ENCODE results near the gene BIRC5.
"Not testable (repeated sequence)": the region's sequence is repeated elsewhere in the genome, so short reads cannot be mapped to it uniquely, and the experiment has no call there.

Gene BIRC5

GRCh38 chr17:78240012-78240655, 26.1 kb downstream of the BIRC5 start:
- DNase-seq (ENCODE audit: low spot score) = no peak

- no peak for DNase-seq (ENCODE audit: low spot score)
These were observed 26.8 kb downstream of the BIRC5 start for GRCh38 chr17:78240839-78241238.

- no peak for DNase-seq (ENCODE audit: low spot score)
These were observed 27.4 kb downstream of the BIRC5 start for GRCh38 chr17:78241277-78242023.

- DNase-seq (ENCODE audit: low spot score) = no peak
These were observed 28.1 kb downstream of the BIRC5 start for GRCh38 chr17:78242024-78242742.

GRCh38 chr17:78247304-78247703, 33.3 kb downstream of the BIRC5 start:
- DNase-seq (ENCODE audit: low spot score) = no peak

GRCh38 chr17:78248051-78248914, 34.2 kb downstream of the BIRC5 start:
- no peak for DNase-seq (ENCODE audit: low spot score)

GRCh38 chr17:78249074-78249817, 35.2 kb downstream of the BIRC5 start:
- no peak for DNase-seq (ENCODE audit: low spot score)

GRCh38 chr17:78249818-78250806, 36.1 kb downstream of the BIRC5 start:
- DNase-seq (ENCODE audit: low spot score) = no peak

GRCh38 chr17:78250891-78251772, 37.1 kb downstream of the BIRC5 start:
- DNase-seq (ENCODE audit: low spot score) = peak; percentile 99

- DNase-seq (ENCODE audit: low spot score) = no peak
These were observed 37.7 kb downstream of the BIRC5 start for GRCh38 chr17:78251773-78252103.

- no peak for DNase-seq (ENCODE audit: low spot score)
These were observed 38.1 kb downstream of the BIRC5 start for GRCh38 chr17:78252111-78252634.

- no peak for DNase-seq (ENCODE audit: low spot score)
These were observed 38.9 kb downstream of the BIRC5 start for GRCh38 chr17:78252701-78253635.

- DNase-seq (ENCODE audit: low spot score) = not testable (repeated sequence)
These were observed 39.5 kb downstream of the BIRC5 start for GRCh38 chr17:78253636-78253945.

- peak; percentile 99 for DNase-seq (ENCODE audit: low spot score)
These were observed 40.1 kb downstream of the BIRC5 start for GRCh38 chr17:78253946-78254672.

- no peak for DNase-seq (ENCODE audit: low spot score)
These were observed 41.1 kb downstream of the BIRC5 start for GRCh38 chr17:78255029-78255656.

- no peak for DNase-seq (ENCODE audit: low spot score)
These were observed 42.1 kb downstream of the BIRC5 start for GRCh38 chr17:78255953-78256706.
